Activated CD4-positive, alpha-beta memory T cell treated with anti-CD3 and anti-CD28 coated beads for 36 hours (primary cell): ENCODE results near the gene DOK6. TPM values are rescaled to one million over a fixed set of nuclear protein-coding genes. Genes with fewer than 3 reads are reported as not detected.

ENCODE experiments used
- CTCF ChIA-PET: fragments of 350-600 bp; sonication (Branson Sonifier 250); formaldehyde crosslinking; loops from one replicate; lab custom pipeline; 2021; ENCODE audit warnings: antibody characterized with exemption, inconsistent platforms; lab: Charles Lee
- POLR2A ChIA-PET: fragments of 350-600 bp; sonication (Branson Sonifier 250); formaldehyde crosslinking; loops from one replicate; lab custom pipeline; 2021; ENCODE audit warnings: antibody characterized with exemption; lab: Charles Lee
- DNase-seq: peaks from one replicate; pipeline ENCODE4 v3.0.0-alpha.2; 2020
- H3K27ac Mint-ChIP-seq: one replicate; pipeline ENCODE4 v1.8.0; 2021; ENCODE audit warnings: mixed read lengths
- H3K27me3 Mint-ChIP-seq: one replicate; pipeline ENCODE4 v1.8.0; 2021; ENCODE audit warnings: mixed read lengths
- H3K36me3 Mint-ChIP-seq: one replicate; pipeline ENCODE4 v1.8.0; 2021; ENCODE audit warnings: mixed read lengths
- H3K4me1 Mint-ChIP-seq: one replicate; pipeline ENCODE4 v1.8.0; 2021; ENCODE audit warnings: low read depth, mixed read lengths
- H3K4me3 Mint-ChIP-seq: one replicate; pipeline ENCODE4 v1.8.0; 2021; ENCODE audit warnings: mild to moderate bottlenecking, mixed read lengths
- H3K9me3 Mint-ChIP-seq: one replicate; pipeline ENCODE4 v1.8.0; 2021; ENCODE audit warnings: mixed read lengths
- intact Hi-C: fragments of 100-400 bp; cut with micrococcal nuclease; formaldehyde crosslinking; loops from one replicate; pipeline ENCODE4 v1.15.1; 2023
- total RNA-seq, 2 experiments: library from RNA; stranded (reverse); gene quantifications; one replicate each; pipeline ENCODE4 v1.2.3, GENCODE V29; 2021

DOK6 gene
- total RNA-seq, 2 experiments from 2014 or later, result not detected

DNA sequence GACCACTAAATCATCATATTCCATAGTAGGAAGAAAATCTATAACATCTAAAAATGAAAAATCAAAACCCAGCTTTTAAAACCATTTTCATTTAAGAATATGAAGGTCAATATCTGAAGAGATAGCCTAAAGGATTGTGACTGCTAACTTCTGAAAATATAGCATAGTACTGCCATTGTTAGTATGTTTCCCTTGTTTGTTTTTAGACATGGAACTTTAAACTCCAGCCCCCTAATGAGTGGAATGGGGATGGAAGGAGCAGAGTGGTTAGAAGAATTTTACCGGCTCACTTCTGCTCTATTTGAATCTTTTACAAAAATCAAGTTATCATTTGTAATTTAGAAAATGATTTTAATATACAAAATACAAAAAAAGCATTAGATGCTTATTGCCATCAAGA, 378.0 kb downstream of the DOK6 start:
- POLR2A ChIA-PET, result interaction anchor here (0.5 kb wide), 1 partner anchor 20 kb away, joined by 3 read pairs; no protein-coding TSS in a partner anchor

DNA sequence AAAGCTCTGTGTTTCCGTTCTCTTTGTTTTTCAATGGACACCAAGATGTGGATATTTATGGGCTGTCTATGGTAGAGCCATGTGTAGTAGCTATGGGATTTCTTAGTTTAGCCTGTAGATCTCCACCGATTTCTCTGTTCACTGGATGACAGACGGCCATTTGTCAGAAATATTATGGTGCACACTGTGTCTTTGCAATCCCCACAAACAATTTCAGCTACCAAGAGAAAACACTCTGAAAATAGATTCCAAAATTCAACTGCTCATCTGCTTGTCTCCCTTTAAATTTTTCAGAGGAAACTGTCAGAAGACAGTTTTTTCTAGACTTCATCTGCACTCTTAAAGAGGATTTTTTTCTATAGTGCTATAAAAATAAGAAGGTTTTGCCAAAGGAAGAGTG, 380.2 kb downstream of the DOK6 start:
- Mint-ChIP-seq H3K27me3 (no peaks in the 10 kb centered on the region), H3K27ac (no peak overlapping the region), H3K4me1 (no peaks in the 10 kb centered on the region), H3K9me3 (no peaks in the 10 kb centered on the region), H3K36me3 (peaks cover 2% of the 10 kb centered on the region), H3K4me3 (no peak overlapping the region)
- ChIA-PET POLR2A (no interaction called here), CTCF (no interaction called here)
- no peak for DNase-seq
- intact Hi-C loops, result no loop called here

More for the DNA sequence above, 378.0 kb downstream of the DOK6 start:
- Mint-ChIP-seq H3K4me3 (no peak overlapping the region), H3K27me3 (no peaks in the 10 kb centered on the region), H3K4me1 (peaks cover 10% of the 10 kb centered on the region), H3K9me3 (peaks cover 4% of the 10 kb centered on the region), H3K36me3 (peaks cover 7% of the 10 kb centered on the region), H3K27ac (no peak overlapping the region)
- intact Hi-C loops, result no loop called here
- no peak for DNase-seq
- CTCF ChIA-PET, result no interaction called here

- no peak for DNase-seq
- no peaks in the 10 kb centered on the region for H3K27me3 Mint-ChIP-seq
- H3K9me3 Mint-ChIP-seq, result no peaks in the 10 kb centered on the region
- intact Hi-C loops, result no loop called here
- ChIA-PET POLR2A (no interaction called here), CTCF (no interaction called here)
- peaks cover 2% of the 10 kb centered on the region for H3K4me1 Mint-ChIP-seq
- no peak overlapping the region for H3K4me3 Mint-ChIP-seq
- H3K36me3 Mint-ChIP-seq, result peaks cover 2% of the 10 kb centered on the region
- no peak overlapping the region for H3K27ac Mint-ChIP-seq
Observed at GRCh38 chr18:69784815-69785214, 384.1 kb downstream of the DOK6 start.

DNA sequence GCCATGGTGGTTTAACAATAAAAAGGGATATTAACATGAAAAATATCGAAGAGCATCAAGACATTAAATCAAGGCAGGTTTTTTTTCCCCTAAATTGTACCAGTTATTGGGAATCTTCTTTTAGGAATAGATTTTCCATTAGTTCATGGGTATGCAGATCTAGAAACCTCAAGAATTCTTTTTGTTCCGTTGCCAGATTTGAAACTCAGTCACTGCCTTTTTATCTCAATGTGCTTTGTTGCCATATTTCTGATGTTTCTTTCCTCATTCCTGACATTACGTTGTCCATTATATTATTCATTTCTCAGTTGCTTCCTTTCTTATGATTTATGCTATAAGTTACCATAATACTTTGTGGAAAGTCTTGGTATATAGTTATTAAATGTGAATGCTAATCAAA, 384.8 kb downstream of the DOK6 start:
- no peak overlapping the region for H3K4me3 Mint-ChIP-seq

DNA sequence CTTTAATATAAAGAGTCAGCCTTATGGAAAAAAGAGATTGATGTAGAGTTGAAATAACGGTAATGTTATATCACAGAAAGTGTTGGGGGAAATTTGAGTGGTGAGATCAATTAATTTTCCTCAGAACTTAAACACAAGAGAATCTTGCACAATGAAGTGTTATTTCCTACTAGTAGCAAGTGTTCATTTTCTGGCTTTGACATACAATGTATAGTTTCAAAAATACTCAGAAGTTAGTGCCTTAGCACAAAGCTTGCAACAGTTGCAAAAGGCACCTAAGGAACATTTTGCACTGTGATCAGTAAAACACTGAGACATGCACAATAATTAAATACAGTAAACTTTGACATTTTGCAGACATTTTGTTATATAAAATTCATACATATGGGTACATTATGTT, 385.7 kb downstream of the DOK6 start:
- no peak overlapping the region for H3K27ac Mint-ChIP-seq
- H3K9me3 Mint-ChIP-seq, result no peaks in the 10 kb centered on the region
- DNase-seq, result no peak
- no peaks in the 10 kb centered on the region for H3K36me3 Mint-ChIP-seq
- no peak overlapping the region for H3K4me3 Mint-ChIP-seq
- ChIA-PET POLR2A (no interaction called here), CTCF (no interaction called here)
- H3K4me1 Mint-ChIP-seq, result peaks cover 2% of the 10 kb centered on the region
- intact Hi-C loops, result no loop called here
- no peaks in the 10 kb centered on the region for H3K27me3 Mint-ChIP-seq

More for the DNA sequence above, 384.8 kb downstream of the DOK6 start:
- H3K9me3 Mint-ChIP-seq, result no peaks in the 10 kb centered on the region
- peaks cover 2% of the 10 kb centered on the region for H3K36me3 Mint-ChIP-seq
- no peaks in the 10 kb centered on the region for H3K27me3 Mint-ChIP-seq
- ChIA-PET POLR2A (no interaction called here), CTCF (no interaction called here)
- H3K27ac Mint-ChIP-seq, result no peak overlapping the region
- peaks cover 2% of the 10 kb centered on the region for H3K4me1 Mint-ChIP-seq
- intact Hi-C loops, result no loop called here
- DNase-seq, result no peak

DNA sequence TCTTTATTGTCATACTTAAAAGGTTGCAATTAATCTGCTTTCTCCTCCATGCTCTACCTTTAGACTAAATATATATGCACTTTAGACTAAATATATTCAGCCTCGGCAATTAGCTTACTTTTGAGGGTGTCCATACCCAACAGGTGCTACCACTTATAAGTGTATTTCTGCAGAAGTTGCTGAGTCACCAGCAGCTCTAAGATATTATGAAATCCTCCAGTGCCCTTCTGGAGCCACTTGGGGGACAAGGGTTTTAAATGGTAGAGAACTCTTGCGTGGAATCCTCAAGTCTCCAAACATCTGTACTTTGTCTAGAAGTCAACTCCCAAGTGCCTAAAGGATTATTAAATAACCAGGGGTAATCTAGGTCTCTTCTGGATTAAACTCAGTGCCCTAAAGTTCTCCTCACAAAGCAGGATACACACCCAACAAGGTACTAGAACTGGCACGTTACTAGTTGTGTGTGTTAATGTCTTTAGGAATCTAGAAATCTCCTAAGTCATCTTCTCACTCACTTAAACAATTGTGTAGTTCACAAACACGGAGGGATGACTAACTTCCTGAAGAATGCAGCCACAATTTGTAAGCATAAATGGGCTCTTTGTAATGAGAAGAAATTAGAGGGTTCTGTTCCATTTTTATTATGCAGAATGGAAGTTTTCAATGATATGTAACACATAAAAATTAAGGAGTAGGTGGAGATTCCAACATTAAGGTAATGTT, 387.3 kb downstream of the DOK6 start:
- H3K4me1 Mint-ChIP-seq, result peaks cover 2% of the 10 kb centered on the region
- intact Hi-C loops, result no loop called here
- H3K36me3 Mint-ChIP-seq, result no peaks in the 10 kb centered on the region
- H3K9me3 Mint-ChIP-seq, result no peaks in the 10 kb centered on the region
- no peaks in the 10 kb centered on the region for H3K27me3 Mint-ChIP-seq
- H3K4me3 Mint-ChIP-seq, result no peak overlapping the region
- no peak overlapping the region for H3K27ac Mint-ChIP-seq
- ChIA-PET CTCF (no interaction called here), POLR2A (no interaction called here)
- DNase-seq, result no peak

GRCh38 chr18:69789794-69790193, 389.1 kb downstream of the DOK6 start:
- Mint-ChIP-seq H3K4me3 (no peak overlapping the region), H3K4me1 (peaks cover 2% of the 10 kb centered on the region), H3K9me3 (no peaks in the 10 kb centered on the region), H3K27ac (no peak overlapping the region), H3K27me3 (no peaks in the 10 kb centered on the region), H3K36me3 (peaks cover 2% of the 10 kb centered on the region)
- no peak for DNase-seq
- ChIA-PET CTCF (no interaction called here), POLR2A (no interaction called here)
- intact Hi-C loops, result no loop called here

- peaks cover 2% of the 10 kb centered on the region for H3K36me3 Mint-ChIP-seq
- no peak overlapping the region for H3K4me3 Mint-ChIP-seq
- DNase-seq, result no peak
- H3K9me3 Mint-ChIP-seq, result no peaks in the 10 kb centered on the region
- POLR2A ChIA-PET, result no interaction called here
- intact Hi-C loops, result no loop called here
- CTCF ChIA-PET, result no interaction called here
- H3K4me1 Mint-ChIP-seq, result peaks cover 2% of the 10 kb centered on the region
- no peaks in the 10 kb centered on the region for H3K27me3 Mint-ChIP-seq
- no peak overlapping the region for H3K27ac Mint-ChIP-seq
Observed at GRCh38 chr18:69790649-69791048, 390.0 kb downstream of the DOK6 start.

DNA sequence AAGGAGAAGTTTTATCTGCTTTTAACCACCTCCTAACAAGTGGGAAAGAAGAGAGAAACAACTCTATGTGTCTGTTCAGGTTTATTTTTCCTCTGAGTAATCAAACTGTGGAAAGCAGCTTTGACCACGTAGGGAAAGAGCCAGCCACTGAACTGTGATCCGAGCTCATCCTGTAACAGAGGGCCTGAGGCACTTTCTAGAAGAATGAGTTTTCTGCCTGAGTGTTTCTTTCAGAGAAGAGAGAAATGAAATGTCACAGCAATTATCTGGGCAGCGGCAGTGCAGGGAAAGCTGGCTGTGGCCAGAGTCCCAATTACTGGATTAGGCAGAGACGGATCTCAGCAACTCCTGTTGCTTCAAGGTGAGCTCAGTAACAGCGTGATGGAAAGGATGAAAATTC, 395.1 kb downstream of the DOK6 start:
- no peak for DNase-seq
- H3K4me1 Mint-ChIP-seq, result no peaks in the 10 kb centered on the region
- no peak overlapping the region for H3K27ac Mint-ChIP-seq
- ChIA-PET CTCF (no interaction called here), POLR2A (no interaction called here)
- H3K36me3 Mint-ChIP-seq, result peaks cover 2% of the 10 kb centered on the region
- intact Hi-C loops, result no loop called here
- no peak overlapping the region for H3K4me3 Mint-ChIP-seq
- no peaks in the 10 kb centered on the region for H3K9me3 Mint-ChIP-seq
- H3K27me3 Mint-ChIP-seq, result no peaks in the 10 kb centered on the region

- H3K36me3 Mint-ChIP-seq, result peaks cover 7% of the 10 kb centered on the region
- no peaks in the 10 kb centered on the region for H3K4me1 Mint-ChIP-seq
- no peak overlapping the region for H3K27ac Mint-ChIP-seq
- intact Hi-C loops, result no loop called here
- DNase-seq, result no peak
- ChIA-PET POLR2A (no interaction called here), CTCF (no interaction called here)
- no peaks in the 10 kb centered on the region for H3K9me3 Mint-ChIP-seq
- H3K27me3 Mint-ChIP-seq, result no peaks in the 10 kb centered on the region
- no peak overlapping the region for H3K4me3 Mint-ChIP-seq
Observed at GRCh38 chr18:69804776-69805501, 404.3 kb downstream of the DOK6 start.

DNA sequence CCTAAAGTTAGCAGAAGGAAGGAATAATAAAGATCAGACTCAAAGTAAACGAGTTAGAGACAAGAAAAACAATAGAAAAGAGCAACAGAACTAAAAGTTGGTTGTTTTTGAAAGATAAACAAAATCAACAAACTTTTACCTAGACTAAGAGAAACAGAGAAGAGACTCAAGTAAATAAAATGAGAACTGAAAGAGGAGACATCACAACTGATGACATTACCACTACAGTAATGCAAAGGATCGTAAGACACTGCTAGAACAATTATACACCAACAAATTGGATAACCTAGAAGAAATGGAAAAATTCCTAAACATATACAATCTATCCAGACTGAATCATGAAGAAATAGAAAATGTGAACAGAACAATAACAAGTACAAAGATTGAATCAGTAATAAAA, 407.7 kb downstream of the DOK6 start:
- ChIA-PET POLR2A (no interaction called here), CTCF (no interaction called here)
- Mint-ChIP-seq H3K4me1 (peaks cover 3% of the 10 kb centered on the region), H3K4me3 (no peak overlapping the region), H3K27ac (no peak overlapping the region), H3K9me3 (no peaks in the 10 kb centered on the region), H3K36me3 (peaks cover 17% of the 10 kb centered on the region), H3K27me3 (no peaks in the 10 kb centered on the region)
- DNase-seq, result no peak
- intact Hi-C loops, result no loop called here

DNA sequence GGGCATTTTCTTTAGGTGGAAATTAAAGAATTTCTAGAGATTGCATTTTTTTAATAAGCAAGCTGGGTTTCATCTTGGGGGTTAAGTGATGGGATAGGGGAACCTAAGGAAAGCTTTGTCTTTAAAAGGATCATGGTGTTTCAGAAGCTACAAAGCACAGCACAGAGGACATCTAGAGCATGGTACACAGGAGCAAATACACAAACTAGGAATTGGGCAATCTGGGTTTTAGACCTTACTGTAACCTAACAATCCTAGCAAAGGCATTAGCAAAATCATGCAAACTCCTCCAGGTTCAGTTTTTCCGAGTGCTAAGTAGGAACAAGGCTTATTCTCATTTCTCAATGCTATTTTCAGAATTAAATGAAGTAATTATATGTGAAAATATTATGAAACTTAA, 412.9 kb downstream of the DOK6 start:
- intact Hi-C loops, result no loop called here
- peaks cover 24% of the 10 kb centered on the region for H3K36me3 Mint-ChIP-seq
- no peaks in the 10 kb centered on the region for H3K27me3 Mint-ChIP-seq
- H3K27ac Mint-ChIP-seq, result no peak overlapping the region
- no peaks in the 10 kb centered on the region for H3K9me3 Mint-ChIP-seq
- DNase-seq, result no peak
- ChIA-PET CTCF (no interaction called here), POLR2A (no interaction called here)
- H3K4me3 Mint-ChIP-seq, result no peak overlapping the region
- peaks cover 3% of the 10 kb centered on the region for H3K4me1 Mint-ChIP-seq
